ENCODE data around the gene RPLP1.

DNA sequence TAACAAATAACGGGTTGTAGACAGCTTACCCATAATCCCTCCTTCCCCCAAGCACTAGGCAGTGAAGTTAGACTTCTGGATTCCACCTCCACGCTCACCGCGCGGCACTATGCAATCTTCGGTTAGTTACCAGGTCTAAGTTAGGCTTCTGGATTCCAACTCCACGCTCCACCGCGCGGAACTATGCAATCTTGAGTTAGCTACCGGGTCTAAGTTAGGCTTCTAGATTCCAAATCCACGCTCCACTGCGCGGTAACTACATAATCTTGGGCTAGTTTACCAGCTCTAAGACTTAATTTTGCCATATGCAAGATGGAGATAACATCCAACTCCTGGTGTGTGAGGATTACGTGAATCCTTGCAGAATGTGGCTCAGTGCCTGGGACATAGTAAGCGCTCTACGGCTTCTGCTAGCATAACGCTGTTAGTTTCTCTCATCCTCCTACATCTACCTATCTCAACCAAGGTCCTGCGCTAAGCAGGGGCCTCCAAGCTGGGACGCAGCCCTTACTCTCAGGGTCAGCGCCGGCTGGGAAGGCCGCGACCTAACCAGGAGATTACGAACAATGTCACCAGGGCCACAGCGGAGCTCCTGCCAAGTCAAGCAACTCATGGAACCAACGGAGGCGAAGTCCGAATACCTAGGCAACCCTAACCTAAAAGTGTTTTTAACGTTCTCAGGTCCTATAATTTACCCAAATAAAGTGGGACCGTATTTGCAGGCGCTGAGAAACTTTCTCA lies 497 bp upstream of the RPLP1 start:
- TF ChIP-seq, protein P1, sequence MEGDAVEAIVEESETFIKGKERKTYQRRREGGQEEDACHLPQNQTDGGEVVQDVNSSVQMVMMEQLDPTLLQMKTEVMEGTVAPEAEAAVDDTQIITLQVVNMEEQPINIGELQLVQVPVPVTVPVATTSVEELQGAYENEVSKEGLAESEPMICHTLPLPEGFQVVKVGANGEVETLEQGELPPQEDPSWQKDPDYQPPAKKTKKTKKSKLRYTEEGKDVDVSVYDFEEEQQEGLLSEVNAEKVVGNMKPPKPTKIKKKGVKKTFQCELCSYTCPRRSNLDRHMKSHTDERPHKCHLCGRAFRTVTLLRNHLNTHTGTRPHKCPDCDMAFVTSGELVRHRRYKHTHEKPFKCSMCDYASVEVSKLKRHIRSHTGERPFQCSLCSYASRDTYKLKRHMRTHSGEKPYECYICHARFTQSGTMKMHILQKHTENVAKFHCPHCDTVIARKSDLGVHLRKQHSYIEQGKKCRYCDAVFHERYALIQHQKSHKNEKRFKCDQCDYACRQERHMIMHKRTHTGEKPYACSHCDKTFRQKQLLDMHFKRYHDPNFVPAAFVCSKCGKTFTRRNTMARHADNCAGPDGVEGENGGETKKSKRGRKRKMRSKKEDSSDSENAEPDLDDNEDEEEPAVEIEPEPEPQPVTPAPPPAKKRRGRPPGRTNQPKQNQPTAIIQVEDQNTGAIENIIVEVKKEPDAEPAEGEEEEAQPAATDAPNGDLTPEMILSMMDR (IDR thresholded peaks at IDR 0.05; ENCODE audit: insufficient read depth, low read length), result no peak
- TF ChIP-seq, protein P2, sequence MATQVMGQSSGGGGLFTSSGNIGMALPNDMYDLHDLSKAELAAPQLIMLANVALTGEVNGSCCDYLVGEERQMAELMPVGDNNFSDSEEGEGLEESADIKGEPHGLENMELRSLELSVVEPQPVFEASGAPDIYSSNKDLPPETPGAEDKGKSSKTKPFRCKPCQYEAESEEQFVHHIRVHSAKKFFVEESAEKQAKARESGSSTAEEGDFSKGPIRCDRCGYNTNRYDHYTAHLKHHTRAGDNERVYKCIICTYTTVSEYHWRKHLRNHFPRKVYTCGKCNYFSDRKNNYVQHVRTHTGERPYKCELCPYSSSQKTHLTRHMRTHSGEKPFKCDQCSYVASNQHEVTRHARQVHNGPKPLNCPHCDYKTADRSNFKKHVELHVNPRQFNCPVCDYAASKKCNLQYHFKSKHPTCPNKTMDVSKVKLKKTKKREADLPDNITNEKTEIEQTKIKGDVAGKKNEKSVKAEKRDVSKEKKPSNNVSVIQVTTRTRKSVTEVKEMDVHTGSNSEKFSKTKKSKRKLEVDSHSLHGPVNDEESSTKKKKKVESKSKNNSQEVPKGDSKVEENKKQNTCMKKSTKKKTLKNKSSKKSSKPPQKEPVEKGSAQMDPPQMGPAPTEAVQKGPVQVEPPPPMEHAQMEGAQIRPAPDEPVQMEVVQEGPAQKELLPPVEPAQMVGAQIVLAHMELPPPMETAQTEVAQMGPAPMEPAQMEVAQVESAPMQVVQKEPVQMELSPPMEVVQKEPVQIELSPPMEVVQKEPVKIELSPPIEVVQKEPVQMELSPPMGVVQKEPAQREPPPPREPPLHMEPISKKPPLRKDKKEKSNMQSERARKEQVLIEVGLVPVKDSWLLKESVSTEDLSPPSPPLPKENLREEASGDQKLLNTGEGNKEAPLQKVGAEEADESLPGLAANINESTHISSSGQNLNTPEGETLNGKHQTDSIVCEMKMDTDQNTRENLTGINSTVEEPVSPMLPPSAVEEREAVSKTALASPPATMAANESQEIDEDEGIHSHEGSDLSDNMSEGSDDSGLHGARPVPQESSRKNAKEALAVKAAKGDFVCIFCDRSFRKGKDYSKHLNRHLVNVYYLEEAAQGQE (IDR thresholded peaks at IDR 0.05; ENCODE audit: insufficient replicate concordance, low read depth), result no peak
